Endothelial cell of umbilical vein (primary cell): ENCODE results near the gene B3GALNT1. TPM values are rescaled to one million over a fixed set of nuclear protein-coding genes. Genes with fewer than 3 reads are reported as not detected.

Experiments
- BruUV-seq: library from RNA; stranded (reverse); fragments of 400-500 nt; replicated peaks from 2 replicates; lab custom pipeline; 2021; lab: Mats Ljungman, UMichigan
- CTCF ChIA-PET: fragments of 300-600, 350-600 bp; sonication (Branson Sonifier 250); formaldehyde crosslinking; loops from one replicate; lab custom pipeline; 2021; ENCODE audit warnings: antibody characterized with exemption, inconsistent platforms; lab: Charles Lee
- POLR2A ChIA-PET: fragments of 300-600, 350-600 bp; sonication (Branson Sonifier 250); formaldehyde crosslinking; loops from one replicate; lab custom pipeline; 2021; ENCODE audit warnings: antibody characterized with exemption, inconsistent platforms; lab: Charles Lee
- DNase-seq: peaks from one replicate; pipeline ENCODE4 v3.0.0-alpha.2; 2011; ENCODE audit warnings: low read depth, low spot score
- FAIRE-seq: peaks from 2 replicates; lab custom pipeline; 2011; peaks lifted over from hg19 to GRCh38; lab: Jason Lieb, UNC
- H2AFZ ChIP-seq: 2 replicates; pipeline ENCODE4 v1.6.0; 2012; ENCODE audit warnings: low read depth, low read length, control low read depth, inconsistent platforms
- H3K27ac ChIP-seq: 2 replicates; pipeline ENCODE4 v1.5.1; 2011; ENCODE audit warnings: low read depth, mild to moderate bottlenecking, control low read depth, low read length, moderate library complexity; ENCODE audit not compliant: insufficient read depth
- H3K27me3 ChIP-seq, 2 experiments: 2 replicates each; pipeline versions ENCODE4 v1.6.0 to v1.6.1; 2011; ENCODE audit warnings: low read length in 2 of 2, mixed read lengths in 1 of 2; ENCODE audit not compliant: control insufficient read depth in 2 of 2, insufficient read depth in 2 of 2
- H3K36me3 ChIP-seq, 2 experiments: 2 replicates in 1 of 2; 3 replicates in 1 of 2; pipeline ENCODE4 v1.5.1; 2011; ENCODE audit warnings: low read length in 2 of 2, mild to moderate bottlenecking in 1 of 2, moderate library complexity in 1 of 2; ENCODE audit not compliant: control insufficient read depth in 2 of 2, insufficient read depth in 2 of 2; ENCODE audit errors: extremely low read depth in 1 of 2
- H3K4me1 ChIP-seq: 3 replicates; pipeline ENCODE4 v1.5.1; 2011; ENCODE audit warnings: mild to moderate bottlenecking, low read length; ENCODE audit not compliant: control insufficient read depth, insufficient read depth; ENCODE audit errors: extremely low read depth
- H3K4me2 ChIP-seq: 2 replicates; pipeline ENCODE4 v1.6.1; 2011; ENCODE audit warnings: low read length, control low read depth, mixed read lengths; ENCODE audit not compliant: insufficient read depth
- H3K4me3 ChIP-seq, 3 experiments: fragments of 200-600 bp in 1 of 3; sonication (generic), shearing (Covaris generic) in 1 of 3; replicated peaks in 1 of 3; 2 replicates each; pipeline ENCODE4 v1.5.1; 2011 to 2016; ENCODE audit warnings: control low read depth in 3 of 3, low read length in 3 of 3, mild to moderate bottlenecking in 2 of 3, inconsistent platforms in 1 of 3, low read depth in 1 of 3, moderate library complexity in 1 of 3; ENCODE audit not compliant: insufficient read depth in 1 of 3
- H3K79me2 ChIP-seq: 2 replicates; pipeline ENCODE4 v1.6.0; 2012; ENCODE audit warnings: low read length, inconsistent platforms; ENCODE audit not compliant: control insufficient read depth, insufficient read depth
- H3K9ac ChIP-seq: replicated peaks from 2 replicates; pipeline ENCODE3; 2011; ENCODE audit warnings: low read length, control low read depth; ENCODE audit not compliant: insufficient read depth; ENCODE audit errors: extremely low read depth
- H3K9me1 ChIP-seq: replicated peaks from 3 replicates; pipeline ENCODE4 v1.6.0; 2011; ENCODE audit warnings: mild to moderate bottlenecking, low read length; ENCODE audit not compliant: control insufficient read depth, insufficient read depth; ENCODE audit errors: extremely low read depth
- H3K9me3 ChIP-seq: replicated peaks from 2 replicates; pipeline ENCODE4 v1.5.1; 2012; ENCODE audit warnings: low read length, inconsistent platforms; ENCODE audit not compliant: control insufficient read depth, insufficient read depth
- H4K20me1 ChIP-seq: replicated peaks from 2 replicates; pipeline ENCODE3; 2011; ENCODE audit warnings: mild to moderate bottlenecking, low read length; ENCODE audit not compliant: control insufficient read depth, insufficient read depth; ENCODE audit errors: extremely low read depth
- EZH2 ChIP-seq: IDR thresholded peaks from 2 replicates; pipeline ENCODE4 v1.6.1; 2012; ENCODE audit warnings: borderline replicate concordance, low read depth, mild to moderate bottlenecking, moderate library complexity, low read length, inconsistent platforms; ENCODE audit not compliant: severe bottlenecking
- FOS ChIP-seq: IDR thresholded peaks from 2 replicates; pipeline ENCODE4 v1.6.1; 2011; ENCODE audit warnings: mild to moderate bottlenecking, low read length, moderate library complexity, borderline replicate concordance; ENCODE audit not compliant: insufficient read depth
- GATA2 ChIP-seq: IDR thresholded peaks from 2 replicates; pipeline ENCODE4 v1.7.0; 2011; ENCODE audit warnings: low read depth, mild to moderate bottlenecking, moderate library complexity, mixed read lengths, low read length; ENCODE audit not compliant: insufficient read length, insufficient read depth
- JUN ChIP-seq: IDR thresholded peaks from 2 replicates; pipeline ENCODE4 v1.6.1; 2011; ENCODE audit warnings: borderline replicate concordance, low read depth; ENCODE audit not compliant: insufficient read length, insufficient read depth
- MYC ChIP-seq: IDR thresholded peaks from one replicate; pipeline ENCODE4 v1.6.1; 2011; ENCODE audit warnings: mild to moderate bottlenecking, low read depth, low read length
- POLR2A ChIP-seq: IDR thresholded peaks from 2 replicates; pipeline ENCODE4 v1.6.1; 2012; ENCODE audit warnings: low read depth, mild to moderate bottlenecking, control low read depth, low read length
- POLR2AphosphoS5 ChIP-seq: IDR thresholded peaks from 2 replicates; pipeline ENCODE4 v1.6.1; 2012; ENCODE audit warnings: low read depth, mild to moderate bottlenecking, control low read depth, low read length, moderate library complexity; ENCODE audit not compliant: insufficient read depth
- dilution Hi-C: fragments of 300-500 bp; cut with MboI; formaldehyde crosslinking; loops from one replicate; pipeline ENCODE4 v1.15.0; 2019; ENCODE audit warnings: low sequenced_read_pairs; ENCODE audit not compliant: extremely low pct_ligation_motif_present
- intact Hi-C: fragments of 100-400 bp; cut with micrococcal nuclease; formaldehyde crosslinking; loops from one replicate; pipeline ENCODE4 v1.10.0; 2022
- polyA plus RNA-seq, 4 experiments: library from polyadenylated mRNA; depleted of rRNA in 3 of 4; stranded (reverse) in 3 of 4; unstranded in 1 of 4; fragments of >200 nt; gene quantifications; 2 replicates each; pipeline versions ENCODE4 v1.2.1 to v1.2.3, GENCODE V29; 2011 to 2012; ENCODE audit warnings: missing spikeins in 1 of 4
- total RNA-seq: library from RNA; stranded (reverse); gene quantifications from 2 replicates; pipeline ENCODE4 v1.2.3, GENCODE V29; 2021
- TF ChIP-seq, protein P1 (sequence below): IDR thresholded peaks from 2 replicates; pipeline ENCODE4 v1.6.1; 2011; ENCODE audit not compliant: insufficient read depth, insufficient read length
- TF ChIP-seq, protein P2 (sequence below), 2 donors: IDR thresholded peaks; 1 replicate in 1 of 2; 2 replicates in 1 of 2; pipeline ENCODE4 v1.5.1; 2011; ENCODE audit warnings: low read length in 2 of 2, mild to moderate bottlenecking in 2 of 2, moderate library complexity in 2 of 2, control low read depth in 1 of 2, inconsistent platforms in 1 of 2, low read depth in 1 of 2; ENCODE audit not compliant: insufficient read depth in 1 of 2; ENCODE audit errors: extremely low read depth in 1 of 2

Gene B3GALNT1
- total and polyA plus RNA-seq, 2 donors (not counting 3 experiments of a cell fraction or from before 2014, with no cell fraction given), result 19.4 to 29.4 TPM

GRCh38 chr3:161103776-161104385 is 1.3 kb downstream of the B3GALNT1 start:
- BruUV-seq, result no TSS peak
- DNase-seq (no peak), FAIRE-seq (no peak)
- H3K27me3 ChIP-seq, result no peaks in the 10 kb centered on the region
- no peaks in the 10 kb centered on the region for H3K9me3 ChIP-seq
- H3K36me3 ChIP-seq, result peaks cover 3 to 4% of the 10 kb centered on the region in 2 experiments
- ChIA-PET CTCF (interaction anchor here (0.7 to 1.2 kb wide), 2 partner anchors 147 to 171 kb away, joined by 4 read pairs; no protein-coding TSS in a partner anchor), POLR2A (no interaction called here)
- H3K4me3 ChIP-seq, result peak overlapping the region; percentile 27 to 84 (median 52)
- H3K9me1 ChIP-seq, result no peaks in the 10 kb centered on the region
- H3K4me2 ChIP-seq, result peak overlapping the region; percentile 65
- H3K9ac ChIP-seq, result peak overlapping the region; percentile 67
- no peaks in the 10 kb centered on the region for H3K79me2 ChIP-seq
- H2AFZ ChIP-seq, result peak overlapping the region; percentile 79
- dilution Hi-C loops, result no loop called here
- intact Hi-C loops, result loop anchor here (1.0 to 2.0 kb wide), 4 partner anchors 33 to 117 kb away; partner anchors contain the start of gene NMD3
- TF ChIP-seq MYC (no peak), GATA2 (no peak), POLR2A (no peak), EZH2 (no peak), JUN (no peak), POLR2AphosphoS5 (no peak), FOS (no peak)
- TF ChIP-seq, protein P1, sequence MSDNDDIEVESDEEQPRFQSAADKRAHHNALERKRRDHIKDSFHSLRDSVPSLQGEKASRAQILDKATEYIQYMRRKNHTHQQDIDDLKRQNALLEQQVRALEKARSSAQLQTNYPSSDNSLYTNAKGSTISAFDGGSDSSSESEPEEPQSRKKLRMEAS, result no peak
- TF ChIP-seq, protein P2, sequence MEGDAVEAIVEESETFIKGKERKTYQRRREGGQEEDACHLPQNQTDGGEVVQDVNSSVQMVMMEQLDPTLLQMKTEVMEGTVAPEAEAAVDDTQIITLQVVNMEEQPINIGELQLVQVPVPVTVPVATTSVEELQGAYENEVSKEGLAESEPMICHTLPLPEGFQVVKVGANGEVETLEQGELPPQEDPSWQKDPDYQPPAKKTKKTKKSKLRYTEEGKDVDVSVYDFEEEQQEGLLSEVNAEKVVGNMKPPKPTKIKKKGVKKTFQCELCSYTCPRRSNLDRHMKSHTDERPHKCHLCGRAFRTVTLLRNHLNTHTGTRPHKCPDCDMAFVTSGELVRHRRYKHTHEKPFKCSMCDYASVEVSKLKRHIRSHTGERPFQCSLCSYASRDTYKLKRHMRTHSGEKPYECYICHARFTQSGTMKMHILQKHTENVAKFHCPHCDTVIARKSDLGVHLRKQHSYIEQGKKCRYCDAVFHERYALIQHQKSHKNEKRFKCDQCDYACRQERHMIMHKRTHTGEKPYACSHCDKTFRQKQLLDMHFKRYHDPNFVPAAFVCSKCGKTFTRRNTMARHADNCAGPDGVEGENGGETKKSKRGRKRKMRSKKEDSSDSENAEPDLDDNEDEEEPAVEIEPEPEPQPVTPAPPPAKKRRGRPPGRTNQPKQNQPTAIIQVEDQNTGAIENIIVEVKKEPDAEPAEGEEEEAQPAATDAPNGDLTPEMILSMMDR (IDR thresholded peaks at IDR 0.05; ENCODE audit: extremely low read depth in 1 of 2, insufficient read depth in 1 of 2, low read depth in 1 of 2, low read length in 2 of 2), result no peak
- no peaks in the 10 kb centered on the region for H4K20me1 ChIP-seq
- peaks cover 3% of the 10 kb centered on the region for H3K4me1 ChIP-seq
- H3K27ac ChIP-seq, result peak overlapping the region; percentile 26
